HG03108 (cell line): ENCODE measurements around the gene DHRSX.
"Not testable (repeated sequence)": the region's sequence is repeated elsewhere in the genome, so short reads cannot be mapped to it uniquely, and the experiment has no call there.

Source experiments
- ATAC-seq: cut with Tn5 transposase; IDR thresholded peaks from one replicate; pipeline ENCODE4 v1.9.1; 2021; ENCODE audit warnings: moderate library complexity; ENCODE audit not compliant: unreplicated experiment

DHRSX gene

DNA sequence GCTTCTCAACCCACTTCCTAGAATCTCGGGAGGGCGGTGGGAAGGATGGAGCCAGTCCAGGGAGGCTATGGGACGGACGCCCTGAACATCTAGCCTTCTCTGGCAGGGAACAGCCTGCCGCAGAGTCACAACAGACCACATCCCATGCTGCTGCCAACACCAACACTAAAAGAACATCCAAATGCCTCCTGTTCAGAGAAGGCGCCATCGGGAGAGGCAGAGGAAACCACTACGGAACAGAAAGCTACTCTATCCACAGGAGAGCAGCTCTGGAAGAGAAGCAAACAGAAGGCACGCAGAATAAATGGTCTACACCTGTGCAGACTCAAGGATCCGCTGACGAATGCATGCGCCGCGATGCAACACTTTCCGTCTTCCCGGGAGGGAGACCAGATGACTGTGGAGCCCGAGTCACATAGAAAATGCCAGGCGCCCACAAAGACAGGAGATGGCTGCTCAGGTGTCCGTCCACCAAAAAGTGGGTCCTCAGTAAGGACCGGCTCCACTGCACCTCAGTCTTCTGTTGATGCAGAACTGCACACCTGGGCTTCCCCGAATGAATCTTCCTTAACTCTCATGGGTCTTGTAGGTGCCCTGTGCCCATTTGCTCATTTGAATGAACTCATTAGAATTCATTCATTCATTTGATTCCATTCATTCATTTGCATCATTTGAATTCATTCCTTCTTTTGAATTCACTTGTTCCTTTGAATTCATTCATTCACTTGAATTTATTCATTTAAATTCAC lies 217.5 kb downstream of the DHRSX start:
- no peak for ATAC-seq

DNA sequence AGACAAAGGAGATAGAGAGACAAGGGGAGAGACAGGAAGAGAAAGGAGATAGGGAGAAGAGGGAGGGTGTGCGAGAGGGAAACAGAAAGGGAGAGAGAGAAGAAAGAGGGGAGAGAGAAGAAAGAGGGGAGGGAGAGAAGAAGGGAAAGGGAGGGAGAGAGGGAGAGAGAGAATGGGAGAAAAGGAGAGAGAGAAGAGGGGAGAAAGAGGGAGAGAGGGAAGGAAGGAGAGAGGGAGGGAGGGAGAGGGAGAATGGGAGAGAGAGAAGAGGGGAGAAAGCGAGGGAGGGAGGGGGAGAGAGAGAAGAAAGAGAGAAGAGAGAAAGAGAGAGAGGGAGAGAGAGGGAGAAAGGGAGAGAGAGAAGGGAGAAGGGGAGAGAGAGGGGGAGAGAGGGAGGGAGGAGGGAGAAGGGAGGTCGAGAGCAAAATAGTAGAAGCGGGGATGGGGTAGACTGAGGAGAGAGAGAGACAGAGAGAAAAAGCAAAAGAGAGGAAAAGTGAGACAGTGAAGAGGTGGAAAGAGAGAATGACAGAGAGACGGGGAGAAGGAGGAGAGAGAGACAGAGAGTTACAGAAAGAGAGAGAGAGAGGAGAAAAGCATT lies 218.2 kb downstream of the DHRSX start:
- no peak for ATAC-seq

DNA sequence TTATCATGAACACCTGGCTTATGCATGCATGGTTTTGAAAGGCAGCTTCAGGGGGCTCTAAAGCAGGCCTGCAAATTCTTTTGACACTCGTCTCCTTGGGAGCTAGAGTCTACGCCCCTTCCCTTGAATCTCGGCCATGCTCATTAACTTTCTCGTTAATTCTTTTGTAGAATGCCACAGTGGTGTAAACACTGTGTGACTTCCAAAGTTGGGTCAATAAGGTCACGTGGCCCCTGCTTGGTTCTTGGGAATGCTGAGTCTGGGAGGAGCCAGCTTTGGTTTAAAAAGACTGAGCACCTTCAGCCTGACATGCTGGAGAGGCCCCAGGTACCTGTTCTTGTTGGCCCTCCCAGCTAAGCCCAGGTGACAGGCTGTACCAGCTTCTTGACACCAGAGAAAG lies 228.4 kb downstream of the DHRSX start:
- ATAC-seq, result no peak

DNA sequence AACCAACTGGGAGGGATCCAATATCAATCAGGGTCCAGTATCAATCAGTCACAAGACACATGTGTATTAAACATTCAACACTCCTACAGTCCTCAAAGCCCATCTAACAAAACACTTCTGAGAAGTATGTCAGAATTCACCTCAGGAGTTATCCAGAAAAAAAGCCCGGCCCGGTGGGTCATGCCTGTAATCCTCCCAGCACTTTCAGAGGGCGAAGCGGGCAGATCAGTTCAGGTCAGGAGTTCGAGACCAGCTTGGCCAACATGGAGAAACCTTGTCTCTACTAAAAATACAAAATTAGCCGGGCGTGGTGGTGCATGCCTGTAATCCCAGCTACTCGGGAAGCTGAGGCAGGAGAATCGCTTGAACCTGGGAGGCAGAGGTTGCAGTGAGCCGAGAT lies 229.2 kb downstream of the DHRSX start:
- ATAC-seq, result not testable (repeated sequence)

DNA sequence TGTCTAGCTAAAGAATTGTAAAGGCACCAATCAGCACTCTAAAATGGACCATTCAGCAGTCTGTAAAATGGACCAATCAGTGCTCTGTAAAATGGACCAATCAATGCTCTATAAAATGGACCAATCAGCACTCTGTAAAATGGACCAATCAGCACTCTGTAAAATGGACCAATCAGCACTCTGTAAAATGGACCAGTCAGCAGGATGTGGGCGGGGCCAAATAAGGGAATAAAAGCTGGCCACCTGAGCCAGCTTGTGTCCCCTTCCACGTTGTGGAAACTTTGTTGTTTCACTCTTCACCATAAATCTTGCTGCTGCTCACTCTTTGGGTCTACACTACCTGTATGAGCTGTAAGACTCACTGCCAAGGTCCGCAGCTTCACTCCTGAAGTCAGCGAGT lies 230.0 kb downstream of the DHRSX start:
- ATAC-seq, result not testable (repeated sequence)

DNA sequence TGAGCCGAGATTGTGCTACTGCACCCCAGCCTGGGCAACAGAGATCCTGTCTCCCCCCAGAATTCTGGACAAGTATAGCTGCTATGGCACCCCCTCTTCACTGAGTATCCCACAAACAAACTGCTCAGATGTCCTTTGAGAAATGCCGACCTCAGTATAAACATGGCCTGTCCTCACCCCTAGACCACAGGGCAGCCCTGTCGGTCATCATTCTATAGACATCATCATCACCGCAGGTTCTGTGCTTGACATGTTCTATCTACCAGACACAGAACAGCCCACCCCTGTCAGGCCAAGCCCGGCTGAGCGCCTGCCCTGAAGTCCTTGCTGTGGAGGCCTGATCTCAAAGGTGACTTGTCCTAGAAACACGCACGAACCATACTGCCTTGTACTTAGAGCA lies 232.9 kb downstream of the DHRSX start:
- no peak for ATAC-seq

DNA sequence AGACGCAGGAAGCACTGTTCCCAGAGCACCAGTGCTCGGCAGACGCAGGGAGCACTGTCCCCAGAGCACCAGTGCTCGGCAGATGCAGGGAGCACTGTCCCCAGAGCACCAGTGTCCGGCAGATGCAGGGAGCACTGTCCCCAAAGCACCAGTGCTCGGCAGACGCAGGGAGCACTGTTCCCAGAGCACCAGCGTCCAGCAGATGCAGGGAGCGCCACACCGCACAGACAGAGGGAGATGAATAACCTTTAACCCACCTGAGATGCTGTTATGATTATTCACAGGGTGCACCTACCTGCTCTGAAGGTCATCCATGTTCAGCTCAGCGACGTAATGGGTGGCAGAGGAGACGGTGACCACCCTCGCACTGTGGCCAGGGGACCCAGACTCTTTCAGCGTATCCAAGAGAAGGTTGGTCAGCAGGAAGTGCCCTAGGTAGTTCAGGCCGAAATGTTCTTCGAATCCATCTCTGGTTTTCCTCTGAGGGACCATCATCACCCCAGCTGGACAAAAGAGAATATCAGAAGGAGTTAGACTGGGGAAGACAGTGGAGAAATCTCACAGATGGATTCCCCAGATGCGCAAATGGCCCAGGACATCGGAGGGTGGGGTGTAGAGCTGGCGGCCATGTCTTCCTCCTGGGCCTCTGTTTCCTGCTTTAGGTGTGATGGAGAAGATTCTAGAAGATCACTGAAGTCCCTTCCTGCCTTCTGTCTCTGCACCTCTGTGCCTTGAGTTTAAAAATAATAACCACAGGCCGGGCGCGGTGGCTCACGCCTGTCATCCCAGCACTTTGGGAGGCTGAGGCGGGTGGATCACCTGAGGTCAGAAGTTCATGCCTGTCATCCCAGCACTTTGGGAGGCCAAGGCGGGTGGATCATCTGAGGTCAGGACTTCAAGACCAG lies 234.1 kb downstream of the DHRSX start:
- no peak for ATAC-seq

DNA sequence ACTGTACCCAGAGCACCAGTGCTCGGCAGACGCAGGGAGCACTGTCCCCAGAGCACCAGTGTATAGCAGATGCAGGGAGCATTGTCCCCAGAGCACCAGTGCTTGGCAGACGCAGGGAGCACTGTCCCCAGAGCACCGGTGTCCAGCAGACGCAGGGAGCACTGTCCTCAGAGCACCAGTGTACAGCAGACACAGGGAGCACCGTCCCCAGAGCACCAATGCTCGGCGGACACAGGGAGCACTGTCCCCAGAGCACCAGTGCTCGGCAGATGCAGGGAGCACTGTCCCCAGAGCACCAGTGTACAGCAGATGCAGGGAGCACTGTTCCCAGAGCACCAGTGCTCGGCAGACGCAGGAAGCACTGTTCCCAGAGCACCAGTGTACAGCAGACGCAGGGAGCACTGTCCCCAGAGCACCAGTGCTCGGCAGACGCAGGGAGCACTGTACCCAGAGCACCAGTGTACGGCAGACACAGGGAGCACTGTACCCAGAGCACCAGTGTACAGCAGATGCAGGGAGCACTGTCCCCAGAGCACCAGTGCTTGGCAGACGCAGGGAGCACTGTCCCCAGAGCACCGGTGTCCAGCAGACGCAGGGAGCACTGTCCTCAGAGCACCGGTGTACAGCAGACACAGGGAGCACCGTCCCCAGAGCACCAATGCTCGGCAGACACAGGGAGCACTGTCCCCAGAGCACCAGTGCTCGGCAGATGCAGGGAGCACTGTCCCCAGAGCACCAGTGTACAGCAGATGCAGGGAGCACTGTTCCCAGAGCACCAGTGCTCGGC lies 234.9 kb downstream of the DHRSX start:
- not testable (repeated sequence) for ATAC-seq

DNA sequence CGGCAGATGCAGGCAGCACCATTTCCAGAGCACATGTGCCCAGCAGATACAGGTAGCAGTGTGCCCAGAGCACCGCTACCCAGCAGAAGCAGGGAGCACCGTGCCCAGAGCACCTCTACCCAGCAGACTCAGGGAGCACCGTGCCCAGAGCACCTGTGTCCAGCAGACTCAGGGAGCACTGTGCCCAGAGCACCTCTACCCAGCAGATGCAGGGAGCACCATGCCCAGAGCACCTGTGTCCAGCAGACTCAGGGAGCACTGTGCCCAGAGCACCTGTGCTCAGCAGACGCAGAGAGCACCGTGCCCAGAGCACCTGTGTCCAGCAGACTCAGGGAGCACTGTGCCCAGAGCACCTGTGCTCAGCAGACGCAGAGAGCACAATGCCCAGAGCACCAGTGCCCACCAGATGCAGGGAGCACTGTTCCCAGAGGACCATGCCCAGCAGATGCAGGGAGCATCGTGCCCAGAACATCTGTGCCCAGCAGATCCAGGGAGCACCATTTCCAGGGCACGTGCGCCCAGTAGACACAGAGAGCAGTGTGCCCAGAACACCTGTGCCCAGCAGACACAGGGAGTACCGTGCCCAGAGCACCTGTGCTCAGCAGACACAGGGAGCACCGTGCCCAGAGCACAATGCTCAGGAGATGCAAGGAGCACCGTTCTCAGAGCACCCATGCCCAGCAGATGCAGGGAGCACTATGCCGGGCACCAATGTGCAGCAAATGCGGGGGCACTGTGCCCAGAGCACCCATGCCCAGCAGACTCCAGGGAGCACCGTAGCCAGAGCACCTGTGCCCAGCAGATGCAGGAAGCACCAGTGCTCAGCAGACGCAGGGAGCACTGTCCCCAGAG lies 236.4 kb downstream of the DHRSX start:
- ATAC-seq, result no peak

DNA sequence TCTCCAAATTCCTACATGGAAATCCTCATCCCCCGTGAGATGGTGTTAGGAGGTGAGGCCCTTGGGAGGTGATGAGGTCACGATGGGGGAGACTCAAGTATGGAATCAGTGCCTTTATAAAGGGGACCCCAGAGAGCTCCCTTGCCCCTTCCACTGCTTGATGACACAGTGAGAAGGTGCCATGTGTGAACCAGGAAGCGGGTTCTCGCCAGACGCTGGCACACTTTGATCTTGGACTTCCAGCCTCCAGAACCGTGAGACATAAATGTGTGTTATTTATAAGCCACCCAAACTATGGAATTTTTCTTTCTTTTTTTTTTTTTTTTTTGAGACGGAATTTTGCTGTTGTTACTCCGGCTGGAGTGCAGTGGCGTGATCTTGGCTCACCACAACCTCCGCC lies 237.6 kb downstream of the DHRSX start:
- ATAC-seq, result no peak

DNA sequence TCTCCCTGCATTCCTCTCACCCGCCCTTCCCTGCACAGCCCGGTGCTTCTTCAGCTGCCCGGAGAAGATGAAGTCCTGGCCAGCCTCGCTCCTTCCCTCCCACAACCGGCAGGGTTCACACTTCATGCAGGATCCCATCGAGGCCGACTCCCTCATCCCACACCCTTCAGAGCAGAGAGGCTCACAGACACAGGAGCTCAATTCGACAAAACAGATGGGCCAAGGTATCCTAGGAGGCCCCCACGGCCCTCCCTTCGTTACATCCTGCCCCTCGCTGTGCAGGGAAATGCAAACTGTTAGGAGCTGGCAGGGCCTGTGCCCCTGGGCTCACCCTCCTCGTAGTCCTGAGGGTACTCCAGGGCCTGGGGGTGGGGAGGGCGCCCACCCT lies 238.1 kb downstream of the DHRSX start:
- ATAC-seq, result no peak

DNA sequence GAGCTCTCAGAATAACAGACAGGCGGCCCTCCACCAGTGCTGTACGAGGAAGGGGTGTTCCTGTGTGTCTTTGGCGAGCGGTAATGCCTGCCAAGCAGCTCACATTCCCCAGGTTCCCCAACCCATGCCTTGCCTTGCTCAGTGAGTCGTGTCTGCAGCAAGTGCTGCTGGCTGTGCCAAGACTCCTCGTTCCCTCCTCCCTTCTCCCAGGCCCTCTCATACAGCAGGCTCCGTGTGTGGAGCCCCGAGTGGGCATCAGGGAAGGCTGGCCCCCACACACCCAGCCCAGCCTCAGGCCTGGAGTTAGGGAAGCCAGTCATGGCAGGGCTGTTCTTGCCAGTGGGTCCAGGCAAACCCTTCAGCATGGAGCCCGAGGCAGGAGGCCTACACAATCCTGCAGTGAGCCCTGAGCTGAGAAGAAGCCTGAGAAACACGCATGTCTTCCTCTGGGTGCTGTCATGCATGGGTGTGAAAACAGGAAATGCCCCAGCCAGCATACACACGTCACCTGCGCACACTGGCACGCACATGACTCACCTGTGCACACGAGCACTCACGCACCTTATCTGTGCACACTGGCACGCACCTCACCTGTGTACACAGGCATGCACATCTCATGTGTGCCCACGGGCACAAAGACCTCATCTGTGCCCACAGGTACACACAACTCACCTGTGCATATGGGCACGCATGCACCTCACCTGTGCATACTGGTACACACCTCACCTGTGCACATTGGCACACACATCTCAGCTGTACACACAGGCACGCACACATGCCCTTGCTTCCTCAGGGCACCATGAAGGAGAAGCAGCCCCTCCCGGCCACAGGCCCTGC lies 238.7 kb downstream of the DHRSX start:
- no peak for ATAC-seq

DNA sequence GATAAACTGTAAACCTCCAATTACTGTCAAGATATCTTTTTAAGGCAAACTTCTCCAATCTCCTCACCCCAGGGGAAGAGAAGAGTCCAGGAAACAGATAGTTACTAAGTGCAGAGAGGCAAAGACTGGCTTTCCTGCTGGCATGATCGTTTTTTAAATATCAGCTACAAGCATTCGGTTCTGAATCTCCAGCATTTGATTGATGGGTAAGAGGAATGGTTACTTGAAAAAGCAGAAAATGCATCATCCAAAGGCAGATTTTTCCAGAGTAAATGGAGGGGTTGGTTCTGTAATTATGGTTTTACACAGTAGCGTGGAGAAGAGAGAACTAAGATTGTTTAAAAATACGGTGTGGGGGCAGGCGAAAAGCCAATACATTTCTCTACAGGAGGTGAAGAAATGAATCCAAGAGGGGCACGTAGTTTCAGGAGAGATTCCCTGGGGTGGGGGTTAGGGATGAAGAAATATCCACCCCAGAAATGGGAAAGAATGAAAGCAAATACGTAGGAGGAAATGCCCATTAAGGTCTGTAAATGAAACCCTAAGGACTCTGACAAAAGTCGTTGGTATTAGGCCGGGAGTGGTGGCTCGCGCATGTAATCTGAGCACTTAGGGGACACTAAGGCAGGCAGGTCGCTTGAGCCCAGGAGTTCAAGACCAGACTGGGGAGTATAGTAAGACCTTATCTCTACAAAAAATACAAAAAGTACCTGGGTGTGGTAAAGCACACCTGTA lies 248.3 kb downstream of the DHRSX start:
- ATAC-seq, result no peak

DNA sequence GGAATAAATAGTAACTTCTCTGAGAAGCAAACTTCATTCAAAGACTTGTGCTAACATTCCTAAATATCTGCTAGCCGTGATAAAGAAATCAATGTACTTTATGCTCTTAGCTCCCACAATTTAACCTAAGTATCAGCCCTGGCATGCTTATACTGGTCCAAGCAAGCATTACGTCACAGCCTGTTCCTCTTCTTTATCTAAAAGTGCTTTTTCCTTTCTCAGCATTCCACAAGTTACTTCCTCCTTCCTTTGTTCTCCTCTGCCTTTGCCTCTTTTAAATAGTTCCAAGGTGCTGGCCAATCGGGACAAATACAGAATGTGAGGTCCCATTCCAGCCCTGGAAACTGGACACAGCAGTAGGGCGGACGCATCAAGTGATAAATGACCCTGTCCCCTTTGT lies 249.6 kb downstream of the DHRSX start:
- ATAC-seq, result no peak

DNA sequence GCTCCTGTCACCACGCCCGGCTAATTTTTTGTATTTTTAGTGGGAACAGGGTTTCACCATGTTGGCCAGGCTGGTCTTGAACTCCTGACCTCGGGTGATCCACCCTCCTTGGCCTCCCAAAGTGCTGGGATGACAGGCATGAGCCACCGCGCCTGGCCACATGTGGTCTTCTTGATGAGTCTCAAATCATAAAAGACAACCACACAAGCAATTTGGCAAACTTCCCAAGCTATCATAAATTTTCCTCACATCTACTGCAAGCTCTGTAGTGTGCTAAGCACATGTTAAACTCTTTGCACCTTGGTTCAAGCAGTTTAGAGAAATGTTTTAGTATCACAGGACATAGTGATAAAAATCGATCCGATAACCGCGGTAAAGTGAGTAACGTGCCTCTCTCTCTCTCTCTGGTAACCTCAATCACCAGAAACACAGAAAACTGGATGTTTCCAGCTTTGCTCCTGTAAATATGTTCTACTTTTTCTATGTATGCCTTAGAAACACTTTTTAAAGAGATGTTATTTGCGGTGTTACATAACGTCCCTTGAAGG lies 256.8 kb downstream of the DHRSX start:
- ATAC-seq, result no peak

DNA sequence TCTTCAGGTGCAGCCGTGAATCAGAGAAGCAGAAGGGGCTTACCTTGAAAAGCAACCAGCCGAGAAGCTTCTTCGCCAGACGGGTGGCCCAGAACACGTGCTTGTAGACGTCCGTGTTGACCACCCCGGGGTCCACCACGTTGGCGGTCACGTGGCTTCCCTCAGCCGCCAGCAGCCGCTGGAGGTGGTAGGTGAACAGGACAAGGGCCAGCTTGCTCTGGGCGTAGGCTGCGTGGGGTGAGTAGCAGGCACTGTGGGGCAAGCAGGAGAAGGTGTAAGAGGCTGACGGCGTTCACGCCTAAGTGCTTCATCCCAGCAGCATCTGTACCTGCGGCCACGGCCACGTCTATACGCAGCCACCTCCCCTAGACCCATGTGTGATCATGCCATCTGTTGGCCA lies 257.8 kb downstream of the DHRSX start:
- ATAC-seq, result no peak

DNA sequence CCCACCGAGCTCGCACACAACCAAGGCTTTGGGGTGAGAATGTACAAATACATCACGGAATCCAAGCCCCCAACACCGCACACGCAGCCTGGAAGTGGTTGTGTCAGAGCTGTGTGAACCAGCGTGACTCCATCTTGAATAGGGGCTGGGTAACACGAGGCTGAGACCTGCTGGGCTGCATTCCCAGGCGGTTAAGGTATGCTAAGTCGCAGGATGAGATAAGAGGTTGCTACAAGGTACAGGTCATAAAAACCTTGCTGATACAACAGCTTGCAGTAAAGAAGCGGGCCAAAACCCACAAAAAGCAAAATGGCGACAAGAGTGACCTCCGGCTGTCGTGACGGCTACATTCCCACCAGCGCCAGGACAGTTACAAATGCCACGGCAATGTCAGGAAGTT lies 258.4 kb downstream of the DHRSX start:
- no peak for ATAC-seq

DNA sequence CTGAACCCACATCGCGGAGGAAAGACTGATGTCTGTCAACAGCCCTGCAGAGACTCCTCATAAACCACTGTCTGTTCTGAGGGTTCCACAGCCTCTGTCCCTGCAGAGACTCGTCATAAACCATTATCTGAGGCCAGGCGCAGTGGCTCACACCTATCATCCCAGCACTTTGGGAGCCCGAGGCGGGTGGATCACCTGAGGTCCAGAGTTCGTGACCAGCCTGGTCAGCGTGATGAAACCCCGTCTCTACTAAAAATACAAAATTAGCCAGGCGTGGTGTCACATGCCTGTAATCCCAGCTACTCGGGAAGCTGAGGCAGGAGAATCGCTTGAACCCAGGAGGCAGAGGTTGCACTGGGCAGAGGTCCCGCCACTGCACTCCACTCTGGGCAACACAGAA lies 259.3 kb downstream of the DHRSX start:
- ATAC-seq, result not testable (repeated sequence)
